ENCODE measurements around the gene NRXN2. TPM values are rescaled to one million over a fixed set of nuclear protein-coding genes. Genes with fewer than 3 reads are reported as not detected.

Gene NRXN2
- 0.12 TPM in 1 of 2 replicates, not detected in the other for total RNA-seq (2014; rRNA removed; shearing (Covaris generic))

DNA sequence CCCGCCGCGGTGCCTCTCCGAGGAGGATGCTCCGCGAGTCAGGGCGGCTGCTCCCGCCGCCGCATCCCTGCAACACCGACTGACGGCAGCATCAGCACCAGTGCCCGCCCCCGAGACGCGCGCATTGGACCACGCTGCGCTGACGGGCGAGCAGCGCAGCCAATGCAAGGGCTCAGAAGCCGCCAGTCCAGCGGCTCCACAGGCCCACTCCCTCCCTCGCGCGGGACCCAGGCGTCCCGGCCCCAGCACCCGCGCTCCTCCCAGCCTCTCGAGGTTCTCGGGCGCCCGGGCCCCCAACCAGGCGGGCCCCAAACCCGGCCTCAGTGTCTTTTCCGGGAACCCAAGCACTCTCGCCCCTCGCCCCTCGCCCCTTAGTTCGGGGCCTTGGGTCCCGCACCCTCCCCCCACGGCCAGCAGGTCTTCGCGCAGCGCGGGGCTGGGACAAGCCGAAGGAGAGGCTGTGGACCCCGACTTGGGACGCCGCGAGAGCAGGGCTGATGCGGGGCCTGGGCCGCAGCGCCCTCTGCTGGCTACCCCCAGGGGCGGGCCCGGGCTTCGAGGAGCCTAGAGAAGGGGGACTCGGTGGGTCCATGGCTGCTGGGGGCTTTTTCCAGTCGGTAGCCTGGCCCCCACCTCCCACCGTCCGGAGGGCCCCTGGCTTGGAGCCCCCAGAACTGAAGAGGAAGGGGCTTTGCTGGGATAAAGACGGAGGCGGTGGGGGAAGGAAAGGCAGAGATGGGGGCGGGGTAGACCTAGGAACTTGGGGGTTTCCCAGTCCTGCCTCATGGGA, at the start of gene NRXN2:
TSS of gene NRXN2 (minus strand) at position 81 of the 790 bp plus-strand sequence. CDS start 9,498 bp downstream, outside the sequence.
- DNase-seq (ENCODE audit: low read depth): peak; percentile 74

DNA sequence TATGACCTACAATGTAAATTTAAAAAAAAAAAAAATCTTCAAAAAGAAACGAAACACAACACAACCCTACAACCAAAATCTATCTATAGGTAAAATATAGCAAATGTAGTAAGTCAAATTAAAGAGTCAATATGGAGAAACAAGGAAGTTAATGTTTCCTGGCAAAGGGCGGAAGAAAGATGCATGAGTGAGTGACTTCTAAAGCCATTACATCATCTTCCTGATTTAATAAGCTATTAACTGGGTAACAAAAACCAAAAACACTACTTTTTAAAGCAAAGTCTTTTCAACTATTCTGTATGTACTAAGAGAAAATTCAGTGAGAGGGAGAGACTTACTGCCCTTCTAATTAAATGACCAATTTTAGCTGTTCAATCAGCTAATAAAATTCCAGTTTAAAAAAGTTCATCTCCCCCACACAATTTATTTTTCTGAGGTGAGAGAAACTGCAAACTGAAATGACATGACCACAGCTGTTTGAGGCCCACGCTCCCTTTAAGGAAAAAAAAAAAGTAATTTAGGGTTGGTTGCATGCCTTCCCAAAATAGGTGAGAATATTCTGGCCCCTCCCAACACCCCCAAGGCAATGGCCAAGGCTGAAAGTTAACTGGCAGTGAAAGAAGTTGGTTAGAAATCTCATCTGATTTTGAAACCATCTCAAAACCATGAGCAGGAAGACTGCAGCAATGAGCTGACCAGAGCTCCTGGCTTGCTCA, 49.5 kb upstream of the NRXN2 start:
- no peak for DNase-seq (ENCODE audit: low read depth)

- no peak for DNase-seq (ENCODE audit: low read depth)
These were observed 48.9 kb upstream of the NRXN2 start for GRCh38 chr11:64771861-64772260.

- no peak for DNase-seq (ENCODE audit: low read depth)
These were observed 47.1 kb upstream of the NRXN2 start for GRCh38 chr11:64770120-64770519.

- no peak for DNase-seq (ENCODE audit: low read depth)
These were observed 46.3 kb upstream of the NRXN2 start for GRCh38 chr11:64769283-64769682.

- no peak for DNase-seq (ENCODE audit: low read depth)
These were observed 45.3 kb upstream of the NRXN2 start for GRCh38 chr11:64768300-64768694.

DNA sequence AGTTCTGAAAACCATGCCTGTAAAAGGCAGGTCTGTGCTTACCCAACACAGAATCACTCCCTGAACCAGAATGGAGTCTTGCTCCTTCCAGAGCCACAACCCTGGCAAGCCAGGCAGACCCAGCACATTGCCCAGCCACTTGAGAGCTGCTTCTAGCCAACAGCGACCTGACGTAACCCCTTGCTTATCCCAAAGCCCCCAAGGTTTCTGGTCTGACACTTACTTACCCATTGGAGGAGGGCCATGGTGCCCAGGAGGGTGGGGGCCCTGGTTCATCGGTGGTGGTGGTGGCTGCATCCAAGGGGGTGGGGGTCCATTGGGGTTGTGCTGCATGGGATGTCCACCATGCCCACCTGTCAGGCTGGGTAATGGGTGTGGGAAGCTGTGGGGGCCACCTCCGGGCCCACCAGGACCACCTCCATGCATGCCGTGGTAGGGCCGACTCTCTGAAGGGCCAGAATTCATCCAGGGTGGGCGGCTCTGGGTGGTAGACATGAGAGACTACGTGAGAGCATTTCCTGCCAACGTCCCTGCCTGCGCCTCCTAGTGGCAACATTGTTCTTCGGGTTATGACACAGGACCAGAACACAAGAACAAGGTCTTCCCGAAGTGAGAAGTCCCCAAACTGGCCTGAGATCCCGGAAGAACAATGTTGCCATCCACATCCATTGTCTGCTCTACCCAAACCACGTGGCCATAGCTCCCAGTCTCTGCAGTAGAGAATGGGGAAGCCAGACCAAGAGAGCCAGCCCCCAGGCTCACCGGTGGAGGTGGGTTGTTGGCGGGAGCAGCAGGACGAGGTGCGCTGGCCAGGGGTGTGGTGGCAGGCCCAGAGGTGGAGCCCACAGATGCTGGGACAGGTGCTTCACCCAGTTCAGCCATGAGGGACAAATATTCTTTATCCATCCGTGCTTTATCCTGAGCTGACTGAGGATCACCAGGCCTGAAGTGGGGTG, 44.6 kb upstream of the NRXN2 start:
- peak; percentile 48 for DNase-seq (ENCODE audit: low read depth)

DNA sequence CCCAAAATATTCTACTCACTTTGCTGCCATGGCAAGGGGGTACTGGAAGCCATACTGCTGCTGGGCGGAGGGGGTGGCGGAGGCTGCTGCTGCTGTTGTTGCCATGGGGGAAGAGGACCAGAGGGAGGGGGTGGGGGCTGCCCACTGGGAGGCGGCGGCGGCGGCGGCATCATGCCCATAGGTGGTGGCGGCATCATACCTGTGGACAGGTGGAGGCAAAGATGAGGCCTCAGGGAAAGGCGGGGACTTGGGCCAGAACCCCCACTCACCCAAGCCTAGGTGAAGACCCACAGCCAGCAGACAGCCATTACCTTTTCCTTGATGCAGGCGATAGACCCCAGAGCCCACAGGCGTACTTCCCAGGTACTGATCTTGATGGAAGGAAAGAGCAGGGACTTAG, 43.9 kb upstream of the NRXN2 start:
- DNase-seq (ENCODE audit: low read depth): no peak

- no peak for DNase-seq (ENCODE audit: low read depth)
These were observed 43.1 kb upstream of the NRXN2 start for GRCh38 chr11:64765851-64766665.

GRCh38 chr11:64765291-64765850, 42.4 kb upstream of the NRXN2 start:
- DNase-seq (ENCODE audit: low read depth): no peak

GRCh38 chr11:64764753-64765152, 41.8 kb upstream of the NRXN2 start:
- no peak for DNase-seq (ENCODE audit: low read depth)

GRCh38 chr11:64764040-64764611, 41.1 kb upstream of the NRXN2 start:
- peak; percentile 22 for DNase-seq (ENCODE audit: low read depth)

- DNase-seq (ENCODE audit: low read depth): no peak
These were observed 40.6 kb upstream of the NRXN2 start for GRCh38 chr11:64763526-64764039.

DNA sequence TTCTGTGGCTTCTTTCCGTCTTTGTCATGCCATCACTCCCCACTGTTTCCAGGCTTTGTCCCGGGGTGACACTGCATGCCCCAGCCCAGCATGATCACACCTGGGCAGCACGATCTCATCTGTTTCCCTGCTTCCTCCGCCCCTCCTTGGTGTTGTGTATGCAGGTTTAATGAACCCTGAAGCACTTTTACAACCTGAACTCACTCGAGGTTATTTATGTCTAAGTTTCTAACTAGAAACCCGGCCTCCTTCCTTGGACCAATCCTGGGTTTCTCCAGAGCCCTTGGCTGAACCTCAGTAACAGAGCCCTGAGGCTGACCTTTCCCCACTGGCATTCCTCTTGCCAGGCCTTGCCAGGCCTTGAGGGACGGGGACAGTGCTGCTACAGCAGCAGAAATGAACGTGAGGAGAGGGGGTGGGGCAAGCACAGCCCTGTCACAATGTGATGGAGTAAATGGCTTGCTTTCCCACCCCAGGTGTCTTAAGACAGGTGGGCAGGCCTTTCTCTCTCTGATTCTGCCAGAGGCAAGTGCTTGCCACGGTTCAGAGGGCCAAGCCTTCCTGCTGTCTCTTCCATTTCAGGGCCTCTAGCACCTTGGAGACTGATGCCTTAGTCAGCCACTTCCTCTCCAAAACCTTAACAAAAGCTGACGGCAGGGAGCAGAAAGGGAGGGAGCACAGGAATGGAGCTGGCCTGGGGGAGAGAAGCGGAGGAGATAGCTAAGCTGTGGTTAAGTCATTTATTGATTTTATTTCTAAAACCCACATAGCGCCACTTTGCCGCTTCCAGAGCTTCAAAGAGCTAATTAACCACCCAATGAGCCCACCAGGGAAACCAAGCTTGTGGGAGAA, 39.9 kb upstream of the NRXN2 start:
- DNase-seq (ENCODE audit: low read depth): peak; percentile 91

- no peak for DNase-seq (ENCODE audit: low read depth)
These were observed 39.3 kb upstream of the NRXN2 start for GRCh38 chr11:64762277-64762673.

DNA sequence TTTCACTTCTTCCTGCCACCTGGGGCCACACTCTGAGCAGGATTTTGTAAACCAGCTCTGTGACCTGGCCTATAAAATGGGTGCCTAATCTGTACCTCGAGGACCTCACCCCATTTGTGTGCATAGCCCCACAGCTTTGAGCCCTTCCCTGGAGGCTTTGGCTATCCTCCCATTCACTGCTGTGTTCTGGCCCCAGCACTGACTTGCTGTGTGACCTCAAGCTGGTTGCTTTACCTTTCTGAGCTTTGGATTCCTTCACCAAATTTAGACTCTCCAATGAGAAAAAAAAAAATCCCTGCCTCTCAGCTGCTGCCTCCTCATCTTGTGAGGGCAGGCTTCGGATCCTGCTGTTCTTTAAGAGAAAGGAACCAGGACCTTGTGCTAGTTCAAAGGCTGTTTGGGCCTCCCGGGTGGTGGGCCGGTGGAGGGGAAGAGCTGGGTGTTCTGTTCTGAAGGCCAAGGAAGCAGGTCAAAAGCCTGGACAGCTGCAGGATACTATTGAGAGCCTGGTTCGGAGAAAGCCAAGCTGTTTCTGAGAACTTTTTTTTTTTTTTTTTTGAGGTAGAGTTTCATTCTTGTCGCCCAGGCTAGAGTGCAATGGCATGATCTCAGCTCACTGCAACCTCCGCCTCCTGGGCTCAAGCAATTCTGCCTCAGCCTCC, 37.9 kb upstream of the NRXN2 start:
- no peak for DNase-seq (ENCODE audit: low read depth)

GRCh38 chr11:64759722-64760719, 37.0 kb upstream of the NRXN2 start, which contains the start of gene PYGM:
TSS of gene PYGM (minus strand) at chr11:64759974. CDS start at chr11:64759898, 76 bp downstream.
- peak; percentile 26 for DNase-seq (ENCODE audit: low read depth)
